ENCODE results near the gene PDCD1. TPM values are rescaled to one million over a fixed set of nuclear protein-coding genes. Genes with fewer than 3 reads are reported as not detected.
"Not testable (repeated sequence)": the region's sequence is repeated elsewhere in the genome, so short reads cannot be mapped to it uniquely, and the experiment has no call there.

The PDCD1 gene
- total RNA-seq, 1 donor from 2014 or later: not detected

DNA sequence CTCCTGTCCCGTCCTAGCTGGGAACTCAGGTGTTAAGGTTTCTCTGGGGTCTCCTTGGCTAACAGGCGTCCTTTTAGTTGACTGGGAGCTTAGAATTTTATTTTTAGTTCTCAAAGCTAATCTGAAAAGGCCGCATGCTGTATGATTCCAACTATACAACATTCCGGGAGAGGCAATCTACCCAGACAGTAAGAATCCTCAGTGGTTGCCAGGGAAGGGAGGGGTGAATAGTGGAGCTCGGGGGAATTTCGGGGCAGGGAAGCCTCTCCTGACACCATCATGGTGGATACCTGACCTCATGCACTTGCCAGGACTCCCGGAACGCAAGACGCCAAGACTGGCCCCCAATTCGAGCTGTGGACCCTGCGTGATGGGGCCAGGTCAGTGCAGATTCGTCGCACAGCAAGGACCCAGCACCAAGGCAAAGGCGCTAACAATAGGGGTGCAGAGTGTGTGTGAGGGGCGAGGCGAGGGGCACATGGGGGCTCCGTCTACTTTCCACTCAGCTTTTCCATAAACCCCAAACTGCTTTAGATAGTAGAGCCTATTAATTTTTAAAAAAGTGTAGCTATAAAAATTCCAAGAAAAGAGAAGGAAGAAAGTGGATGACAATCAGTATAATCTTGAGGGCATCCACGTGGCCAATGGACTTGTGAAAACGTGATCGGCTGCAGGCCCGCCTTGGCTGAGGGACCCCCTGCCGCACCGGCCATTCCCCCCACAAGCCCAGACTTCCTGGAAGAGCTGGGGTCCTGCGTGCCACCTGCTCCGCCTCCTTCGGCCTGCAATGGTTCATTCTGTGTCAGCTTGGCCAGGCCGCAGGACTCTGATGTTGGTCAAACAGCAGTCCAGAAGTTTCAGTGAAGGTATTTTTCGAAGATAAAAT lies 17.3 kb downstream of the PDCD1 start:
- peaks cover 21% of the 10 kb centered on the region for H3K4me1 Mint-ChIP-seq (ENCODE audit: low read depth)
- H3K27me3 Mint-ChIP-seq (ENCODE audit: low read depth): peaks cover 28% of the 10 kb centered on the region
- TF ChIP-seq, protein P1, sequence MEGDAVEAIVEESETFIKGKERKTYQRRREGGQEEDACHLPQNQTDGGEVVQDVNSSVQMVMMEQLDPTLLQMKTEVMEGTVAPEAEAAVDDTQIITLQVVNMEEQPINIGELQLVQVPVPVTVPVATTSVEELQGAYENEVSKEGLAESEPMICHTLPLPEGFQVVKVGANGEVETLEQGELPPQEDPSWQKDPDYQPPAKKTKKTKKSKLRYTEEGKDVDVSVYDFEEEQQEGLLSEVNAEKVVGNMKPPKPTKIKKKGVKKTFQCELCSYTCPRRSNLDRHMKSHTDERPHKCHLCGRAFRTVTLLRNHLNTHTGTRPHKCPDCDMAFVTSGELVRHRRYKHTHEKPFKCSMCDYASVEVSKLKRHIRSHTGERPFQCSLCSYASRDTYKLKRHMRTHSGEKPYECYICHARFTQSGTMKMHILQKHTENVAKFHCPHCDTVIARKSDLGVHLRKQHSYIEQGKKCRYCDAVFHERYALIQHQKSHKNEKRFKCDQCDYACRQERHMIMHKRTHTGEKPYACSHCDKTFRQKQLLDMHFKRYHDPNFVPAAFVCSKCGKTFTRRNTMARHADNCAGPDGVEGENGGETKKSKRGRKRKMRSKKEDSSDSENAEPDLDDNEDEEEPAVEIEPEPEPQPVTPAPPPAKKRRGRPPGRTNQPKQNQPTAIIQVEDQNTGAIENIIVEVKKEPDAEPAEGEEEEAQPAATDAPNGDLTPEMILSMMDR (IDR thresholded peaks at IDR 0.05): no peak
- DNase-seq (ENCODE audit: low spot score): no peak
- H3K36me3 Mint-ChIP-seq (ENCODE audit: low read depth): no peaks in the 10 kb centered on the region
- no peak overlapping the region for H3K27ac Mint-ChIP-seq (ENCODE audit: unreplicated experiment)
- H3K9me3 Mint-ChIP-seq (ENCODE audit: low read depth): no peaks in the 10 kb centered on the region
- H3K4me3 Mint-ChIP-seq (ENCODE audit: unreplicated experiment): no peak overlapping the region

DNA sequence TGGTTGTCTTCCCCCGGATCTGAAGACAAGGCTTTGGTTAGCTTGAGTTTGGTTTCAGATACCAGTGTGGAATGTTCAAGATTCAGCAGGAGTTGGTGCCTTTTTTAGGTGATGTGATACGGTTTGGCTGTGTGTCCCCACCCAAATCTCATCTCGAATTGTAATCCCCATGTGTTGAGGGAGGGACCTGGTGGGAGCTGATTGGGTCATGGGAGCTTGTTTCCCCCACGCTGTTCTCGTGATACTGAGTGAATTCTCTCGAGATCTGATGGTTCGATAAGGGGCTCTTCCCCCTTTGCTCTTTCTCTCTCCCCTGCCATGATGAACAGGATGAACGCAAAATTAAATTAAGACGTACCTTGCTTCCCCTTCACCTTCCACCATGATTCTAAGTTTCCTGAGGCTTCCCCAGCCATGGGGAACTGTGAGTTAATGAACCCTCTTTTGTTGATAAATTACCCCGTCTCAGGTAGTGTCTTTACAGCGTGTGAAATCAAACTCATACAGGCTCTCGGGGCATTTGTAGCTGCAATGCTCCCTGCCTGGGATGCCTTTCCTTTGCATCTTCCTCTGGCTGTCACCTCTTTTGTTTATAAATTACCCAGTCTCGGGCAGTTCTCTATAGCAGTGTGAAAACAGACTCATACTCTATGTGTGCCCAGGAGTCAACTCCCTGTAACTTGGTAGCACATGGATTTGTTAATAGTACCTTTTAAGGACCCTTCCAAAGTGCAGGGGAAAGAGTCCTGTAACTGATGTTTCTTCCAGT lies 21.3 kb downstream of the PDCD1 start:
- H3K4me1 Mint-ChIP-seq (ENCODE audit: low read depth): peaks cover 19% of the 10 kb centered on the region
- DNase-seq (ENCODE audit: low spot score): no peak
- peaks cover 23% of the 10 kb centered on the region for H3K27me3 Mint-ChIP-seq (ENCODE audit: low read depth)
- no peak overlapping the region for H3K4me3 Mint-ChIP-seq (ENCODE audit: unreplicated experiment)
- H3K27ac Mint-ChIP-seq (ENCODE audit: unreplicated experiment): no peak overlapping the region
- TF ChIP-seq, protein P1 (IDR thresholded peaks at IDR 0.05): no peak
- peaks cover 2% of the 10 kb centered on the region for H3K9me3 Mint-ChIP-seq (ENCODE audit: low read depth)
- no peaks in the 10 kb centered on the region for H3K36me3 Mint-ChIP-seq (ENCODE audit: low read depth)

DNA sequence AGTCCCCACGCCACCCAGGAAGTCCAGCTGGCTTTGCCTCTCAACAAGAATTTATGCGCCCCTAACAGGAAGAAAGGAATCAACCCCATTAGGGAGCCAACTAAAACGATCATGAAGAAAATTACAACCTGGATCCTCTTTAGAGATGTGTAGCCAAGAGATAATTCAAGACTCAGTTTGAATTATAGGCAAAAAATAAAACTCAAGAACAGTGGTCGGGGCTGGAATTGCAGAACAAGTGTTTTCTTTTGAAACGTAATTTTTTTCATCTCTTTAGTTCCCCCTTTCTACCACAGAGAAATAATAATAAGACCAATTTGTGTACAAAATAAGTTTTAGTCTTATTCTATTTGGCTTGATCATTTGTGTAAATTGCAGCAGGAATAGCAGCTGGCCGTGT lies 22.4 kb downstream of the PDCD1 start:
- H3K27me3 Mint-ChIP-seq (ENCODE audit: low read depth): peaks cover 23% of the 10 kb centered on the region
- H3K27ac Mint-ChIP-seq (ENCODE audit: unreplicated experiment): no peak overlapping the region
- no peaks in the 10 kb centered on the region for H3K36me3 Mint-ChIP-seq (ENCODE audit: low read depth)
- TF ChIP-seq, protein P1 (IDR thresholded peaks at IDR 0.05): peak; percentile 44
- DNase-seq (ENCODE audit: low spot score): no peak
- peaks cover 7% of the 10 kb centered on the region for H3K9me3 Mint-ChIP-seq (ENCODE audit: low read depth)
- no peak overlapping the region for H3K4me3 Mint-ChIP-seq (ENCODE audit: unreplicated experiment)
- peaks cover 19% of the 10 kb centered on the region for H3K4me1 Mint-ChIP-seq (ENCODE audit: low read depth)

DNA sequence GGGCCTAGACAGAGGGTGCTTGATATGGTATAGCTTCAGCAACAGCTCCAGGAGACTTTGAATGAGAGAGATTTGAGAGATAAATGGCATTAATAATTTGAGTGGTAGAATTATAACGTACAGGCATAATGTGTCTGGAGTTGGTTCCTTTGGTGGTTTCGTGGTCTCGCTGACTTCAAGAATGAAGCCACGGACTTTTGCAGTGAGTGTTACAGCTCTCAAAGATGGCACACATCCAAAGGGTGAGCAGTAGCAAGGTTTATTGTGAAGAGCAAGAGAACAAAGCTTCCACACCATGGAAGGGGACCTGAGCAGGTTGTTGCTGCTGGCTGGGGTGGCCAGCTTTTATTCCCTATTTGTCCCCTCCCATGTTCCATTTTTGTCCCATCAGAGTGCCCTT lies 23.1 kb downstream of the PDCD1 start:
- no peak overlapping the region for H3K4me3 Mint-ChIP-seq (ENCODE audit: unreplicated experiment)
- DNase-seq (ENCODE audit: low spot score): no peak
- H3K9me3 Mint-ChIP-seq (ENCODE audit: low read depth): peaks cover 12% of the 10 kb centered on the region
- TF ChIP-seq, protein P1 (IDR thresholded peaks at IDR 0.05): no peak
- H3K27me3 Mint-ChIP-seq (ENCODE audit: low read depth): peaks cover 26% of the 10 kb centered on the region
- no peak overlapping the region for H3K27ac Mint-ChIP-seq (ENCODE audit: unreplicated experiment)
- H3K4me1 Mint-ChIP-seq (ENCODE audit: low read depth): peaks cover 19% of the 10 kb centered on the region
- H3K36me3 Mint-ChIP-seq (ENCODE audit: low read depth): no peaks in the 10 kb centered on the region

DNA sequence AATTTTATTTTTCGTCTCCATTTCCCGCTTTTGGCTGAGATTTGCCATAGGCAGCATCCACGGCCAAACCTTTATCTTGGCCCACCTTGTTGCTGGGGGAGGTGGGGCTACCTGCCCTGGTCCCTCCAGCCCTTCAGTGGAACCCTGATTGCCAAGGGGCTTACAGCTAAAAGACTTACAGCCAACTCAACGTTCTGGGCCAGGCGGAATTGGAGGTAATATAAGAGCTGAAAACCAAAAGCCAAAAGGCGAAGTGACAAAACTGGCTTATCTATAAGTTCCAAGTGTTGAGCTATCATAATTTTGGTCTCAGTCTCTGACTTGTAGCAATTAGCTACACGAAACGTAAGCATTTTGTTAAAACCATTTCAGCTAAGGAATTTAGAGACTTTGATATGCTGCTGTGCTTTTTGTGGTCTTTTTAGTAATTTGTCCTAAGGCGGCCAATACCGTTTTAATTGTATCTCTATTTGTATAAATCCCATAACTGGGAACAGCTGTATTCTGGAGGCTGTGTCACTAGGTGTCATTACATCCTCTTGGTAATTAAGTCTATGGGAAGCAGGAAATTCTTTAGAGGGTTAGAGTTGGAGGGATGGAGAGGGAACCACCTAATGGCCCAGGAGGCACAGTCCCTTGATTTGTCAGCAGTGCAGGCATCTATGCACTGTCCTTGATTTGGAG lies 24.0 kb downstream of the PDCD1 start:
- H3K27me3 Mint-ChIP-seq (ENCODE audit: low read depth): peaks cover 29% of the 10 kb centered on the region
- no peak for DNase-seq (ENCODE audit: low spot score)
- peaks cover 19% of the 10 kb centered on the region for H3K4me1 Mint-ChIP-seq (ENCODE audit: low read depth)
- no peak overlapping the region for H3K4me3 Mint-ChIP-seq (ENCODE audit: unreplicated experiment)
- TF ChIP-seq, protein P1 (IDR thresholded peaks at IDR 0.05): no peak
- no peaks in the 10 kb centered on the region for H3K36me3 Mint-ChIP-seq (ENCODE audit: low read depth)
- peaks cover 14% of the 10 kb centered on the region for H3K9me3 Mint-ChIP-seq (ENCODE audit: low read depth)
- no peak overlapping the region for H3K27ac Mint-ChIP-seq (ENCODE audit: unreplicated experiment)

DNA sequence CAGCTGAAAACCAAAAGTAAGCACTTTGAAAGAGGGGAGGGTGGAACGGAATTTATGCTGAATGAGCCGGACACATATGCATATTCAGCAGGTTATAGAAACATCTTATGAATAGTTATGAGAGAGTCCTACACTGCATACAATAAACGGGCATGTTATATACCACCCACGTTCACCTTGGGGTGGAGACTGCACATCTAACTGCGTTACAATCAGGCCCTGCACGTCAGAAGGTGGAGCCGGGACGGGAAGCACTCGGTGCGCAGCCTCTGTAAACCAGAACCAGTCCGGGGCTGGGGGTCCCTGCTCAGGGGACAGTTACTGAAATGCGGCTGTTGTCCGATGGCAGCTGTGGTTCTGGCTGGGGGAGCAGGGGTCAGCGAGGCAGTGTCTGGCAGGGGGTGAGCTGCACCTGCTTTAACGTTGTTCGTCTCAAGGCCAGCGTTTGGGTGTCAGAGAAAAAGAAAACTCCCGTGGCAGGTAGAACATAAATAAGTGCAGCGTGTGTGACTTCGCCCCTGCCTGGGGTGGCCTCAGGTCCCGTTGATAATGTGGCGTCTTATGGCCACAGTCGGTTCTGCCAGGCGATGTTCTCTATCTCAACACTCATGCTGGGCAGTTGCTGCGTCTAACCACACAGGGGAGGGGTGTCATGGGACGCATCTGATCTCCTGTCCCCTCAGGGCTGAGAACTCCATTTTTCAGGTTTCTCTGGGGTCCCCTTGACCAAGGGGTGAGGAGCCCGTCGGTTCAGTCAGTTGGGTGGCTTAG lies 24.8 kb downstream of the PDCD1 start:
- not testable (repeated sequence) for DNase-seq (ENCODE audit: low spot score); H3K36me3 Mint-ChIP-seq (ENCODE audit: low read depth); H3K4me3 Mint-ChIP-seq (ENCODE audit: unreplicated experiment)
- Mint-ChIP-seq H3K27me3 (ENCODE audit: low read depth) (peaks cover 27% of the 10 kb centered on the region), H3K4me1 (ENCODE audit: low read depth) (peaks cover 19% of the 10 kb centered on the region), H3K27ac (ENCODE audit: unreplicated experiment) (peak overlapping the region; percentile 72), H3K9me3 (ENCODE audit: low read depth) (peaks cover 14% of the 10 kb centered on the region)

All from chondrocyte (in vitro differentiated cells).